ENCODE data around the gene DGKI.

- TF ChIP-seq CTCF (conservative IDR thresholded peaks at IDR 0.05; ENCODE audit: low read depth, low read length) (no peak), EZH2 (IDR thresholded peaks at IDR 0.05; ENCODE audit: borderline replicate concordance, low read depth, low read length, poor library complexity, severe bottlenecking) (no peak)
Measured at GRCh38 chr7:137335814-137336213, 511.0 kb downstream of the DGKI start.
